Measurements from ENCODE around the gene EFNA5.
A peak's percentile ranks its signal among the peaks of the same experiment; 100 is the strongest.

The EFNA5 gene

DNA sequence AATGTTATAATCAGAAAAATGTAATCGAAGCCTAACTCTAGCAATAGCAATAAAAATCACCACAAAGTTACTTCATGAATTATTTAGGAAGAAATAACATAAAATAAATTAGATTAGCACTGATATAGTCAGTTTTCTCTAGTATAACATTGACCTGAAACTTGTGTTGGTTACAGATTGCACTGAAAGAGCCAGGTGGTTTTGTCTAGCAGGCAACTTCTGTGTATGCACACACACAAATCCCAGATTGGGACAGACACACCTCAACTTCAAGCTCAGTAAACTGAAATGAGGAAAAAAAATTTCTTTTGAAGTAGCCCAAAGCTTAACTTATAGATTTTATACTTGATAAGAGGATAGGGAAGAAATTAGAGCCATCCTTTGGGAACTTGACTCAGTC lies 129.3 kb downstream of the EFNA5 start:
- no peak for DNase-seq

DNA sequence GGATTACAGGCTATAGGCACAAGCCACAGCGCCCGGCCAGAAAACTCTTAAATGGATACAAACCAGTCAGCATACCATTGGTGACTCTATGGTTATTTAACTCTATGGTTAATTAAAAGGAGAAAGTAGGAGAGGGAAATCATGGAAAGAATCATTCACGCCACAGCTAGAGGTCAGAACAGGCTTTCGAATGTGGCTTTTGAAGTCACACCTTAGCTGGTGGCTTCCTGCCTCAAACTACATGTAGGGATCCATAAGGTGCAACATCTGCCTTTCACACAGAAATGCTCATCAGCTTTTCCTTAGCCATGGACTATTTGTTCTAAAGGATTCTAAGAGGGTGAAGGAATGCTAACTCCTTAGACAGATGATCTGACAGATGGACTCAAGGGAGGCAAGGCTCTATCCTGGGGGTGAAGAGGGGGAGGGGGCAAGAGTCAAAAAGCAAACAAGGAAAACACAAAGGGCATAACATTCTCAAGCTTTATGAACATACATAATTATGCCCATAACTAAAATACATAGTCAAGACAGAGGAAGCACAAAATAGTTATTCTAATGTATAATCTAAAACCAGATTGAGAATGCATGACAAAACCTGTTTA lies 130.9 kb downstream of the EFNA5 start:
- DNase-seq: no peak

DNA sequence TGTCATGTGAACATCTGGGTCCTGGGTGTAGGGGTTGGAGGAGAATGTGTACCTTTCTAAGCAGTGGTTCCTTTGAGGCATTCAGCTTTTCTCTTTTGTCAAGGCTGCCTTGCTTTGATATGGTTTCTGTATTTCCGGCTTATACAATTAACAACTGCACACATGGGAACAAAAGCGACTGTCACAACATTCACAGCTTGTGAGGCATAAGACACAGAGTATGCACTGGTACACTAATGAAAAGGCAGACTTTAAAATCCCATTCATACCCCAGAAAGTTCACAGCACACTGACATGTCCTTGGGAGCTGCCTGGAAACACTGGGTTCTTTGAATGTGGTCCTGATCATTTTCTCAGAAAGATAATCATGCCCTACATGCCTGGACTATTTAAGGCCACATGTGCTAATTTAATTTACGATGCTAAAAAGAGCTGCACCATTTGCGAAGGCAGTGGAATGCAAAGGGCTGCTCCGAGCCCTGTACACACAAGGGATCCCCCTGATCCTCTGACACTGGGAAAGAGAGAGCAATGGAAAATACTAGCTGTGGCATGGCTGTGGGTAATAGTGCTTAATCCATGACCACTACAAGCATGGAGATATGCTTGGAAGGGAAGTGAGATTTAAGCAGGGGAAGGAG lies 131.8 kb downstream of the EFNA5 start:
- no peak for DNase-seq

DNA sequence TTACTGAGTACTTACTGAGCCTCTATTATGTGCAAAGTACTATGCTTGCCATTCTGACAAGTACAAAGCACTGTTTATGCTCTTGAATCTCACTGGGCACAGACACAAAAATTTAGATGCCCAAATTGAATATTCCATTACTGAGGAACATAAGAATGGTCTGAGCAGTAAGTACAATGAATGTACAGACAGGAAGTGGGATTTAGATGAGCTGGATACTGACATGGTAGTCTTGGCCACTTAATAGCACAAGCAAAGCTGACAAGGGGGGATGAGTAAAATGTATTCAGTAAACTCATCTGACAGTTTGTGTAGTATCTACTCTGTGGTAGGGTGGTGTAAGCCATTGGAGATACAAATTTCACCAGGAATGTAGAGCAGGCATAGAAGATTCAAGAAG lies 132.4 kb downstream of the EFNA5 start:
- DNase-seq: no peak

DNA sequence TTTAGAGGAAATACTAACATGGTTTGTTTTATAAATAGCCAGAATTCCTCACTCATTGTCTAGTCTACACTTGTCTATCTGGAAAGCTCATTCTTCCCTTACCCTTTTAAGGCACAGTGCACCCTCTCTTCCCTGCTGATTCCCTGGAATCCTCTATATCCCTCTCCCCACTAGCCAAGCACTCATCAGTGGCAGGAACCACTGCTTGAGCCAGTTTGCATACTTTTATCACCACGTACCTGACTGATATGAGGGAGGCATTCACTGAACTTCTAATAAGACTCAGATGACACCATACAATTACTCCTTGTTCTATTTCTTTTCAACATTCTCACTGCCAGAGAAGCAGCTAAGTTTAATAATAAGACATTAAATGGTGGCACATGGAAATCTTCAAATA lies 134.9 kb downstream of the EFNA5 start:
- DNase-seq: no peak

DNA sequence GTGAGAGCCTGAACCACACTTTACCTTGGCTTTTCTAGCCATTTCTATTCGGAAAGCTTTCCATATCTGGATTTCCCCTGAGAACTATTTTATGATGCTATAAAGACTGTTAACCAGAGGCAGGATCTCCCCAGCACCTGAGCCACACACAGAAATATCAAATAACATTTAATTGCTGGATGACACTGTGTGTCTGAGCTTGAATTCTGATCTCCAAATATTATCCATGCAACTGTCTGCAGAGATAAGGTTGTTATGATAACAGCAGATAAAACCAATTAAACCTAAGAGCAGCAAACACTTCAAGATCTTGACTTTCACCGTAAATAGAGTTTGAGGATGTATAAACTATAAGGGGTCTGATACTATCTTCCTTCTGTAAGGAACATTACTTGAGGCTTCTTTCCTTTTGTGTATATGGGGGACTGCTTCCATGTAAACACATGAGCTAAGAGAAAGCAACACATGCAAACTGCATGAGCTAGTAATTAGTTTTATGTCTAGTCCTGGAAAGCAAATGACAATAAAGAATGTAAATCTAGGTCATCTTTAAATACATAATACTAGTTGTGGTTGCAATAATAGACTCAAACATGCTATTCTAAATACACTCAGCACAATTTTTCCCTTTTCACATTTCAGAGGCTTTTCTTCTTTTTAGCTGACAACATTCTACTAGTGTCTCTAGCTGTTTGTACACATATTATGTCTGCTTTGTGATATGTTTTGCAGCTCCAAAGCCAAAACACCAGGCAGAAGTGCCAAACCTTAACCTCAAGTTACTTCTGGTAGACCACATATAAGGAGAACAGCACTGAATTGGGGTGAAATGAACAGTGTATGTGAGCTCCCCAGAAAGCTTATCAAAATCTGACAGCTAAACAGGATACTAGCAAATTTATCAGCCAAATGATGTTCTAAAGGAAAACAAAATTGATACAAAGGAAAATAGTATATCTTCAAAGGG lies 136.5 kb downstream of the EFNA5 start:
- DNase-seq: no peak

DNA sequence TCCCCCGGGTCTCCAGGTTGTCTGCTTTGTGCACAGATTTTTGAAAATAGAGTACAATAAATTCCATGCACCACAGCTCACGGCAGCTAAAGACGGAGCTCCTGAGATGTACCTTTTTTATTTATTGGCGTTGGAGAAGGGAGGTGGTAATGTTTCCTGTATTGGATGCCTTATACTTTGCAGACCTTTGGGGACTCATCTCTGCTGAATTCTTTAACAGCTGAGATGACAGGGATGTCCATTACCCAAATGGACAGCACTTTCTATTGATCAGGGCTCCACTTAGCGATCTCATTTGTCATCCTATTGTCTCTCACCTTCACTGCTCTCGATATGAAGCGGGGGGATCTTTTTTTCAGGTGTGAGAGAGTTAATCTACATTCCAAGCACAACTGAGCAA lies 137.8 kb downstream of the EFNA5 start:
- no peak for DNase-seq

DNA sequence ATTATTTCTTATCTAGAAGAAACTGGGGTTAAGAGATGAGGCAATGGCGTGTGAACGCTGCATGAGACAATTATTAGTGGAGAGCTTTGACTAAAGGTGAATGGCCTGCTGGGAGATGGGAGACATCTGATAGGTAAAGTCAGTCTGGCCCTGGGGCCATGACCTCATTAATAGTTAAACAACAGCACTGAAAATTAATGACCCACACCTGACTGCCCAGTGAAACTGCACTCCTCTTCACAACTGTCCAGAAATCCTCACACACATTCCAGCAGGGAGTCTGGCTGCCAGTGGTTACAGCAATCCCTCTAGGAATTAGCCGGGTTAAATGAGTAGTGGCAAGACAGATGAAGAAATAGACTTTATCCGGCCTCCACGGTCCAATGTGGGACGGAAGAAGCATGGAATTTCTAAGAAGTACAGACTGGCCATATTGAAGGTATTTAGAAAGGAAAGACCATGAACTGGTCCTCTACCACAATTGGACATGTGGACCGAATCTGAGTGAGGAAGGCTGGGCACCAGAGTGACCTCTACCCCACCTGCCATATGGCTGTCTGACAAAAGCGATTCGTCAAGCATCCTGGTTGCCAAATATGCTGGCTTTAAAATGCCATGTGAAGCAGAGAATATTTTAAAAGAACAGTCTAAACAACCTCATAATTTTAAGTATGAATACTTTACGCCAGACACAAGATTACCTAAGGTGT lies 138.4 kb downstream of the EFNA5 start:
- DNase-seq: no peak

DNA sequence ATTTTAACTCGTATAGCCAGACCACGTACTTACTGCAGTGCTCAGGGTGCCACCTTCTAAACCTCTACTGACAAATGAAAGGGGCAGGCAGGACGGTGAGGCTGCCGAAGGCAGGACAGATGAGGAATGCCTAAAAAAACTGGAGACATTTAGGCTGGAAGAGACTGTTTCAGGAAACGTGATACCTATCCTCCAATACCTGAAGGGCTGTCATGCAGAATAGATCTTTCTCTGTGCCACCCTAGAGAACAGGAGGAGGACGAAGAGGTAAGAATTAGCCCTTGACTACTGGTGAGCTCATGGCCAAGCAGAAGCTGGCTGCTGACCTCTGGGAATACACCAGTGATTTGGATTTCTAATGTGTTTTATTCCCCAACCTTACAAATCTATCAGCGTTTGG lies 139.4 kb downstream of the EFNA5 start:
- DNase-seq: no peak

DNA sequence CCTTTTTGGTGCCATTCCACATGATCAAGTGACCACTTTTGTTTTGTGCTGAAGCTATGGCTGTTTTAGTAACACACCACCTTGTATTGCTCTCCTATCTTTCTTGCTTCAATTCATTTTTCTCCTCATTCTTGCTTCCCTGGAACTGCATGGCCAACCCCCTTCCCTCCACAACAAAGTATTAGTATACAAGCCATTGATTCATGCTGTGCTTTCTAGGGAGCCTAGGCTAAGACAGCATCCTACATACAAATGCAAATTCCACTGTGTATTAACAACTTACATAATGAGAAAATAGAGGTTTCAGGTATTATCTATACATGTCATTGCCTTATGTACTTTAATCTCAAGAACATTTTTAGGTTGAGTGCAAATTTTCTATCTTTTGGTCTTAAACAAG lies 141.1 kb downstream of the EFNA5 start:
- DNase-seq: no peak

DNA sequence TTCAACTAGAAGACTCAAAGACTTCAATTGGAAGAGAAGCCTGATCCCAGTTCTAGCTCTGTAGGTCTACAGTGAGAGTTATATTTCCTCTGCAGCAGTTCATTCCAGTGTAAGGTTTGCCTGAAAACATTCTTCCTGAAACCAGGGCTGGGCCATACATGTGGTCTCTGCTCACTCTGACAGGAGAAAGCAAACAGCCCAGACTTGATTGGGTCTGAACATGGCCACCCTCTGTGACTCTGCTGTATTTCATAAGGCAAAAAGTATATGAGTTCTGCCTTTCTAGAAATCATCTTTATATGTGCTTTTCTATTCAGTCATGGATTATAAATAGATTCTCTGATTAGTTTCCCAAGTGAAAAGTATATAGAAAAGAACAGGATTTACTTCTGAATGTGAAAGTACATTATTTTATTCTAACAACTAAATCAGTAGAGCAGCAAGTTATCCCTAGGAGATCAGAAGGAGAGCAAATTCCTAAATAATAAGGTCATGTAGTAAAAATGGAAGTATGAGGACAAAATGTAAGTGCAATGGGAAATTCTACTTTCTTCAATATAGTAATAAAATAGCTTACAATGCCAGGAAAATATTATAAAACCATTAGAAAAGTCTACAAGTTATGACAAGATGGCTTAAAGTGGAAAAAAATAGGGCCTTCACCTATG lies 144.3 kb downstream of the EFNA5 start:
- no peak for DNase-seq

DNA sequence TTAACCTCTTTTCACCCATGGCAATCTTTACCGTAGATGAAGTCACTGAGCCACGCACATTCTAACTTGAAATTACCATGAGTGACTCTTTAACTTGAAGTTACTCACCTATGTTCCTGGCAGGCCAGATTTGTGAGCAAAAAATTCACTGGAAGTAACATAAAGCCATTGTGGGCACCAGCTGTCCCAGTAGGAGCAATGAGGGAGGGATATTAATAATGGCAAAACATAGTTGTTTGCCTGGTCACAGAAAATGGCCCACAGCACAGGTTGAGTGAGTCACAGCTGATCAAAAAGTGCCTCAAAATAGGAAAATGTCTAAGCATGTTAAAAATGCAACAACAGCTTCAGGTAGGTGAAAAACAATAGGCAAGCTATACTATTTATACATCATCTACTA lies 146.6 kb downstream of the EFNA5 start:
- DNase-seq: no peak

DNA sequence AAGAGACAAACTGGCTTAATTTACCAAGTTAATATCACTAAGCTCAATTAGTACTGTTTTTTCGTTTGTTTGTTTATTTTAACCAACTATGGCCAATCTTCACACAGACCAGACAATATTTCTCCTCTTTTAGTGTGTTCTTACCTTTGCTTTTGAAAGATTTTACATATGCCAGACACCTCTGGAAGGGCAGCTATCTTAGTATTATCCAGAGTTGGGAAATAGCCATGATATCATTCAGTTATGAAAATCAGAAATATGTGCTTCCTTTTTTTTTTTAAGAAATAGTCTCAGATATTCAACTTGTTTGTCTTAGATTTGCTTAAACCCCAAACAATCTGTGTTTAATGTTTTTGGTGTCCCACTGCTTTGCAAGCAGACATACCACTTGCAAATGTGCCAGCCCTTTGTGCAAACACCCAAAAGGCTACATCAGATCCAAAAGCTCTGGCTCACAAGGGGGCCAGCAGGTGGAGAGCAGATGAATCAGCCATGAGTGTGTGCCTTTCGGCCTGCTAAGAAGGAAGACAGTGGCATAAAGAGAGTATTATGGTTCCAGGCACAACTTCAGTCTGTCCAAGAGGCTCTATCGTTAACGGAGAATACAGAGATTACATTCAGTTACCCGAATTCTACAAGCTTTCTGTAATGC lies 147.6 kb downstream of the EFNA5 start:
- DNase-seq: no peak

DNA sequence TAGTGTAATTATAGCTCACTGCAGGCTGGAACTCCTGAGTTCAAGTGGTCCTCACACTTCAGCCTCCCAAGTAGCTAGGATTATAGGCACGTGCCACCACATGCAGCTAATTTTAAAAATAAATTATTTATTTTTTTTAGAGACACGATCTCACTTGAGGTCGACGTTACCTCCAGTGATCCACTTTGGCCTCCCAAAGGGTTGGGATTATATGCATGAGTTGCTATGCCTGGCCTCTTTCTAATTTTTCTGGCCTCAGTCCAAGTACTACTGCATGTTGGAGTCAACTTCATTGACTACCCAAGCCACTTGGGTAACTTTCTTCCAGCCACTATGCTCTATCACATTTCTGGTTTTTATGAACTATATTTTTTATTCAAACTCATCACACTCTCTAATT lies 148.3 kb downstream of the EFNA5 start:
- DNase-seq: no peak

DNA sequence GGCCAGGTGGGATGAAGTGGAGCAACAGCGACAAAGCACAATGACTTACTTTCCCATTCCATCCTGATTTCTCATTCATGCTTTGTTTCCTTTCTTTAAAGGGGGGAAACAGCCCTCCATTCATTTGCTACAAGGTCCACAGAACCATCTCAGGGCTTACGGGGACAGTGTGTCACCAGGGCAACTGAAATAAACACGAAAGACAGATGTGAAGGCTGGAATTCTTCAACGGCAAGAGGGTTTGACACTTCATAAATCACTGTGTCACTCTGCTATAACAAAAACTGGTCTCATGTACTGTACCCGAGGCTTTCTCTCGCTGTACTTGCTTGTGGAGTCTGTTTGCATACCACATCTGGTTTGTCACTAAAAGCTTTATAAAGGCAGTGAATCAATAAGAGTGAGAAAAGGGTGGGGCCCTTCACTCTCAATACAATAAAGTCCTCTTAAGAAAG lies 150.8 kb downstream of the EFNA5 start:
- DNase-seq: peak in 1 of 2 experiments; percentile 27

DNA sequence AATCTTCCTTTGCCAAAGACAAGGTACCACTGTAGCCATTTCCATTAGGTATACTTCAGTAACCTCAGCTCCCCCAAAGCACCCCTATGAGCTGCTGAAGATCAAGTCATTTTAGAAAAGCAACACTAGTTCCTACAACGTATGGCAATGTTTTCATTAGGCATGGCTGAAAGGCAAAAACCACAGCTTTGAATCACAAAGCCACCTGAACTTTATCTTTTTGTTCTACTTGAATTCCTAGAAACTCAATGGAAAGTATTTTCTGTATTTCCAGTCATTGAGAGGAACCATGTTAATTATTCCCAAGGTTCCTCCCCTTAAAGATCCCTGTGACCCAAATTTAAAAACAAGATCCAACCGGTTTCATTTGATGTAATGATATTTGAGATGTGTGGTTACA lies 152.1 kb downstream of the EFNA5 start:
- no peak for DNase-seq

DNA sequence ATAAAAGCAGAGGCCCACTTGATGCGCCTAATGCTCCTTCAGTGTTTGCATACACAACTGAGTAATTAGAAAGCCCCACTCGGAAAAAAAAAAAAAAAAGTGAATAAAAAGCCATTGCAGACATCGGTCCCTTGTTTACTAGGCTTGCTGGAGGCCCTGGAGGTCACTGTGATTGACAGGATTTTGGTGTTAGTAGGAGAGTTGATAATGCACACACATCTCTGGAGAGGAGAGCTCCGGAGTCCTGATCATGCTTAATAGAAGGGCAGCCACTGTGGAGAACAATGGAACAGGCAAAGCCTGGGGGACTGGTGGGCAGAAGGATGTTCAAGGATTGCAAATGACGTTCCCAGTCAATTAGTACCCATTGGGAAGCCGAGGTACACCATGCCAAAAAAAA lies 152.5 kb downstream of the EFNA5 start:
- DNase-seq: no peak

DNA sequence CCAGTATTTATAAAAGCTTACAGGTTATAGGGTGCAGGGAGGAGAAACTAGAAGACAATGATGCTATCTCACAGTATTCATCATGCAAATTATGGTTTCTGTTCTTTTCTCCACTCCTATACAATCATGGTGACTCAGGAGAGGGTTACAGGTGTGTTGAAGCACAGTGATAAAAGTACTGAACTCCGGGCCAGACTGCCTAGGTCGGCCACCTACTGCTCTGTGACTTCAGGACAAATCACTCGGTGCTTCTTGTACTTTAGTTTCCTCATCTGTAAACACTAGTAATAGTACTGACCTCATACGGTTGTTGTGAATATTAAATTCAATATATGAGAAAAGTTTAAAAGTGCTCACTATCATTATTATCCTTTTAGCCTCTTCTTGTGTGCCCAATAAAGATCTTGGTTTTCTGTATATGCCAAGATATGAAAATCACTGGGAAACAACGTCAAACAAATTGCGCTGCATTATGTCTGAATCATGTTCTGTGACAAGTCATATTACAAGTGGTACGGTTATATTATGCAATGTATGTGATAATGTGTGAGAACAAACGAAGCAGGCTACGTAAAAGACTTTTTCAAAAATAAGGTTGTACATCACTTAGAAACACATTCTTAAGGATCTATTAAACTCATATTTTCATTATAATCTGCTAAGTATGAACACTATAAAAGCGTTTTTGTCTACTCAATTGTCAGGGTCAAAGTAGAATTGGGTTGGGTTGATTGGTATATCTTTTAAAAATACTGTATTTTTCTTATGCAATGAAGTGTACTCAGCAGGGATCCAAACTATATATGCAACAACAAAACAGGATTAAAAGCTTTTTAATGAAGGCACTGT lies 153.3 kb downstream of the EFNA5 start:
- DNase-seq: no peak

DNA sequence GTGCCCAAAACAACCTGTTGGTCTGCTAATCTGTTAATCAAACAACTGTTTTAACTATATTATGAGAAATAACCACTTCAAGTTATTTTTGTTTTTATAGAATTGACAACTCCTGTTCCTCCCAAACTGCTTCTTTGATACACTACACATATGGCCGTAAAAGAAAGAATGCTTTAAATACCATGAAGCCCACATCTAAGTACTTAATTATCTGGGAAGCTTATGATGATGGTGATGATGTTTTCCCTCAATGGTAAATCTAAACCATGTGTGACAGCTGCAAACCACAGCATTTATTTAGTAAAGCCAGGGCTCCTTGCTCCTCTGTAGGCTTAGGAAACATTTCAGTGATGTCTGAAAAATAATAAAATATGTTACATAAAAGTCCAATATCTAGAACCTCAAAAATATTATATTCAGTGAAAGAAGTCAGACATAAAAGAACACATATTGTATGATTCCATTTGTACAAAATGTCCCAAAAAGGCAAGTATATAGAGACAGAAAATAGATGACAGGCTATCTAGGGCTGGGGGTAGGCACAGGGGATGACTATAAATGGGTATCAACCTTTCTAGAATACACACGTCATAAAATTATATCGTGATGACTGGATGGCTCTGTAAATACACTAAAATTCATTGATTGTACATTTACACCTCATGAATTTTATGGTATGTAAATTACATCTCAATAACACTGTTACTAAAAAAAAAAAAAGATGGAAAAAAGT lies 154.1 kb downstream of the EFNA5 start:
- DNase-seq: no peak

DNA sequence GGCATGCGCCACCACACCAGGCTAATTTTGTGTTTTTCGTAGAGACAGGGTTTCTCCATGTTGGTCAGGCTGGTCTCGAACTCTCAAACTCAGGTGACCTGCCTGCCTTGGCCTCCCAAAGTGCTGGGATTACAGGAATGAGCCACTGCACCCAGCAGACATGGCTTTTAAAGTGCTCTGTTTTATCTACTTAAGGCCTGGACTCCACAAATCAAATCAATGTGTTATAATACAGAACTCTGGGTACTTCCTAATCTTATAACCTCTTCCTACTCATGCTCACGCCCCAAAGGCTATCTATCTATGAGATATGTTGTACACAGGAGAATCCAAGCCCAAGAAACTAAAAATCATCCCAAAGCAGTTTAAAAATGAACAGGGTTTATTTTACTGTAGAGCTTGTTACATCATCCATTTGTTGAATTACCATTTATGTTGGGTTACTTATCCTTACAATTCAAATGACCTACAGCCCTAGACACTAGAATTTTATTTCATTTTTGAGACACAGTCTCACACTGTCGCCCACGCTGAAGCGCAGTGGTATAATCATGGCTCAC lies 155.1 kb downstream of the EFNA5 start:
- no peak for DNase-seq

Data from SW 1271 (cell line).